Left ventricle myocardium superior (tissue), 1 donor: ENCODE results near the gene EIF3D. TPM values are rescaled to one million over a fixed set of nuclear protein-coding genes. Genes with fewer than 3 reads are reported as not detected.
A peak's percentile ranks its signal among the peaks of the same experiment; 100 is the strongest.
"Not testable (repeated sequence)": the region's sequence is repeated elsewhere in the genome, so short reads cannot be mapped to it uniquely, and the experiment has no call there.

ENCODE experiments used
- ATAC-seq: fragments of 200-7000 bp; cut with Tn5 transposase; one replicate; pipeline ENCODE4 v1.9.1; 2020; ENCODE audit warnings: mild to moderate bottlenecking, moderate library complexity
- DNase-seq: peaks from one replicate; pipeline ENCODE4 v3.0.0-alpha.2; 2020
- intact Hi-C: fragments of 100-400 bp; cut with micrococcal nuclease; formaldehyde crosslinking; loops from one replicate; pipeline ENCODE4 v1.11.0; 2022
- total RNA-seq: library from RNA; stranded (reverse); fragmentation: NEBNext Ultra II Directional; extraction: Animal tissue kit (Norgen Biotek cat#: 25700); gene quantifications from one replicate; pipeline ENCODE4 v1.2.1, GENCODE V29; 2021
- donor health status: DM: no; HTN: yes; CAD: no; lungs with severe emphysema.

The EIF3D gene
- total RNA-seq, 1 donor from 2014 or later, result 76.1 TPM

- ATAC-seq (no peak), DNase-seq (no peak)
- intact Hi-C loops, result no loop called here
Observed at GRCh38 chr22:36554098-36554497, 25.1 kb upstream of the EIF3D start.

- ATAC-seq, result no peak
Observed at GRCh38 chr22:36552289-36552688, 23.3 kb upstream of the EIF3D start.

GRCh38 chr22:36550701-36551495, 21.9 kb upstream of the EIF3D start:
- ATAC-seq, result no peak
- no peak for DNase-seq
- intact Hi-C loops, result no loop called here

More at GRCh38 chr22:36552289-36552688, 23.3 kb upstream of the EIF3D start:
- no peak for DNase-seq
- intact Hi-C loops, result no loop called here

GRCh38 chr22:36549033-36549432, 20.1 kb upstream of the EIF3D start:
- no peak for DNase-seq
- intact Hi-C loops, result loop anchor here (5.0 kb wide), 1 partner anchor 308 kb away; no protein-coding TSS in a partner anchor
- no peak for ATAC-seq

- intact Hi-C loops, result loop anchor here (5.0 kb wide), 1 partner anchor 309 kb away; no protein-coding TSS in a partner anchor
- ATAC-seq, result peak; percentile 38
- peak; percentile 53 for DNase-seq
Observed at GRCh38 chr22:36548606-36549005, 19.6 kb upstream of the EIF3D start.

GRCh38 chr22:36546932-36547331, 18.0 kb upstream of the EIF3D start:
- ATAC-seq, result no peak
- intact Hi-C loops, result loop anchor here (5.0 kb wide), 1 partner anchor 310 kb away; no protein-coding TSS in a partner anchor
- DNase-seq, result no peak

GRCh38 chr22:36546092-36546804, 17.3 kb upstream of the EIF3D start:
- peak; percentile 79 for ATAC-seq
- intact Hi-C loops, result loop anchor here (5.0 kb wide), 1 partner anchor 311 kb away; no protein-coding TSS in a partner anchor

GRCh38 chr22:36544107-36544620, 15.2 kb upstream of the EIF3D start:
- DNase-seq (no peak), ATAC-seq (no peak)
- intact Hi-C loops, result no loop called here

More at GRCh38 chr22:36546092-36546804, 17.3 kb upstream of the EIF3D start:
- peak; percentile 37 for DNase-seq

GRCh38 chr22:36541831-36542411, 13.0 kb upstream of the EIF3D start:
- ATAC-seq, result no peak
- DNase-seq, result no peak
- intact Hi-C loops, result no loop called here

- intact Hi-C loops, result no loop called here
- no peak for ATAC-seq
Observed at GRCh38 chr22:36540867-36541642, 12.1 kb upstream of the EIF3D start.

GRCh38 chr22:36538529-36538928, 9.6 kb upstream of the EIF3D start:
- no peak for ATAC-seq
- DNase-seq, result no peak
- intact Hi-C loops, result no loop called here

More at GRCh38 chr22:36540867-36541642, 12.1 kb upstream of the EIF3D start:
- no peak for DNase-seq

GRCh38 chr22:36536717-36537116, 7.8 kb upstream of the EIF3D start:
- DNase-seq (no peak), ATAC-seq (no peak)
- intact Hi-C loops, result no loop called here

- intact Hi-C loops, DNase-seq, ATAC-seq: not testable (repeated sequence)
Observed at GRCh38 chr22:36533320-36533719, 4.4 kb upstream of the EIF3D start.

- intact Hi-C loops, result no loop called here
- ATAC-seq (no peak), DNase-seq (no peak)
Observed at GRCh38 chr22:36532466-36532865, 3.5 kb upstream of the EIF3D start.

- intact Hi-C loops, result no loop called here
- ATAC-seq (peak; percentile 5), DNase-seq (no peak)
Observed at GRCh38 chr22:36528341-36528740, 625 bp downstream of the EIF3D start.

GRCh38 chr22:36522662-36523061, 6.3 kb downstream of the EIF3D start:
- ATAC-seq, result no peak
- no peak for DNase-seq
- intact Hi-C loops, result no loop called here

- DNase-seq, result no peak
- intact Hi-C loops, result no loop called here
- ATAC-seq, result no peak
Observed at GRCh38 chr22:36520423-36520822, 8.5 kb downstream of the EIF3D start.

GRCh38 chr22:36519906-36520305, 9.1 kb downstream of the EIF3D start:
- intact Hi-C loops, ATAC-seq, DNase-seq: not testable (repeated sequence)

GRCh38 chr22:36514766-36515165, 14.2 kb downstream of the EIF3D start:
- DNase-seq (no peak), ATAC-seq (no peak)
- intact Hi-C loops, result no loop called here
